GM21619 (cell line): ENCODE results near the gene TRIL.

Experiments used
- ATAC-seq: cut with Tn5 transposase; IDR thresholded peaks from one replicate; pipeline ENCODE4 v1.9.1; 2021; ENCODE audit not compliant: unreplicated experiment

TRIL gene

DNA sequence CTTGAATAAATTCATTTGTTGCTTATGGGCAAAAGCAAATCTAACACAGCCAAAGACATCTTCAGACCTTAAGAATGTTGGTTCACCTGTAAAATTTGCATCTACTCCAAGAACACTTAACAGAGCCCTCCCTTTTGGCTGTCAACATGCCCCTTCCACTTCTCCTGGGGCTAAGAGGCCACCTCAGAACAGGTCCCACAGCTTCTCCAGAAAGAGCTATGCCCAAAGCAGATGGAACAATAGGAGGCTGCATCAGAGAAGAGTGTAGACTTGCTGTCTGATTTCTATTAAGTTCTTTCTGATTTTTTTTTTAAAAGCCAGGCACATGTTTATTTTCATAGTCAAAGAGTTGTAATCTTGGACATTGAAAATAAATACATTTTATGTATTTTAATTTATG is 26.1 kb upstream of the TRIL start:
- no peak for ATAC-seq

DNA sequence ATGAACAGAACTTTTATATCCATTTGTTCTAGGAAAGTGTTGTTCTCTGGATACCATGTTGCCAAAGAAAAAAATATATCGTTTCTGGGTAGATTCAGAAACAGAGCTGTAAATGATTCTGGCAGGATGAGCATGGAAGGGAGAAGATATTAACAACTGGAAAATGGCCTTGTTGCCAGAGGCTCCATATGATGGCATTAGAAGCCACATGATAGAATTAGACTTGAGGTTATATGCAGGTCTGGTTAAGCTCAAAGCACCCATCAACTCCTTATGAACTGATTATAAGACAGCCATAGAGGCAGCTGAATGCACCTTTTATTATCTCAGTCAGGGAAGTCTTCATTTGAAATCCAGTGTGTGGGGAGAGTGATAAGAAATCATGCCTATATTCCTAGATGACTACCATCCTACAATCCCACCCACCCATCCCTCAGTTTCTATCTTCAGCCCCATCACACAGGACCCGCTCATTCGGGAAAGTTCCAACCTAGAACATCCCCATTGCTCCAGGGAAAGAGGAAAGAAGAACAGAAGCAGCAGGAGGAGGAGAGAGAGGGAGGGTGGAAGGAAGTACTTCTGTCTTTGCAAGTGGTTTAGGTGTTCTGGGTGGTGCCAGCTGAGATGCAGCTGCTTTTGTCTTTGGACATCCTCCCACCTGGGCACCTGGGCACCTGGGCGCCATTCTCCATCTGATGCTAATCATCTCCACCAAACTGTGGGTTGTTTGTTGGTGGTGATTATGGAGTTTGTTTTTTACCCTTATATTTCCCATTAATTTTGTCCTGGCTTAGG is 25.5 kb upstream of the TRIL start:
- no peak for ATAC-seq

- ATAC-seq, result no peak
Observed at GRCh38 chr7:28981161-28981465, 23.0 kb upstream of the TRIL start.

DNA sequence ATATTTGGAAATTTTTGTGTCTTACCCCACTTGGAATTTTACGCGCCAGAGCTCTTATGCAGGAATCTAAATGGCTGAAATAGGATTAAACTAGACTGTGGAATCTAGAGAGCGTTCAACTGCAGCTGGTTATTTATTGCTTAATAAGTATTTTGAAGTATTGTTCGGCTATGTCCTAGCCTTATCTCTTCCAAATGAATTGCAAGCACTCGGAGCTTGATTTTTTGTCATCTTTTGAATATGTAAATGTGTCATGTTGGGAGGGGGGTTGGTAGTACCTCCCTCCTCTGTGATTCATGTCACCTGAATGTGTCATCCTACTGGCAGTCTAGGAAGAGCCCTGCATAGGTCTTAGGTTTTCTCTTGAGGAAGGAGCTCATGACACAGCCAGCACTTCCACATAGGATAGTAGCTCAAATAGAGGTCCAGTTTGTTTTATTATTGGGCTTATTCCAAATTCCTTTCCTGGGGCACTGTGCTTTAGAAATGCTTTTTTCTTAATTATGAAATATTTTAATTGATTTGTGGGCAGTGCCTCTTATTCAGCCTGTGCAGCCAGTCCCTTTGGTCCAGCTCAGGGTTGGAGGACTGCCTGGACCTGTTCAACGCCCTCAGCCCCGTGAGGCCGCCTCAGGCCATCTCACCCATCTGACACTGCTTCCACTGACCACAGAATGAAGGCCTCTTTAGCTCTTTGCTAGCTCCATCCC is 22.5 kb upstream of the TRIL start:
- ATAC-seq, result no peak

DNA sequence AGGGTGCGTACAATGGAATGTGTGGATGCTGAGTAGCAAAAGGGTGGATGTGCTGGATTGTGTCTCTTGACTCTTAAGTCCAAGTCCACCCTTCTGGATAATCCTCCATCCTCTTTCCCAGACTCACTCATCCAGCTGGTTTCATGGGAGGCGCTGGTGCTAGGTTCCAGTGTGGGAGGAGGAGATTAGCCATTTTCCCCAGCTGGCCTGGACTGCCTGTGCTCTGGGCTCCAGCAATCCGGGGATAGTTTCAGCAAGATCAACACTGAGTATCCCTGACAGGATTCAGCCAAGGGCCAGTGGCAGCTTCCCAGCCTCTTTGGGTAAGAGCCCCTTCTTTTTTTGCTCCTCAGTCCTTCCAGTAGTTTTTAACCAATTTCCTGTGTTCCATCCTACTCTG is 21.6 kb upstream of the TRIL start:
- ATAC-seq, result no peak

GRCh38 chr7:28977881-28978280 is 19.8 kb upstream of the TRIL start:
- ATAC-seq, result no peak

DNA sequence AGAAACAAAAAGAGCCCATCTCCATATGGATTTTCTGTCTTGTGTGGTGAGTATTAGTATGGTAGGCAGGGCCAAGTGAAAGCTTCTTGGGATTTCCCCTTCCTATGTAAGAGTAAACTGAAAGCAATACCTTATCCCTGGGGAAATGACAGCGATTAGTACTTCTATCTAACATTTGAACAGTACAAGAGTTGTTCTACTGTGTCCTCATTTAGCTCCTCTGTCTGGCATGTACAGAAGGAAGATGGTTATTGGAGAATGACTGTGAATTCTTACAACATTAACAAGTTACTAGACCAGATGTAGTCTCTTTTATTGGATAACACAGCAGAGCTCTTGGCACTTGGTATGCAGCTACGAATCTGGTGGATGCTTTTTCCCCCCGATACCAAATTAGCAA is 17.9 kb upstream of the TRIL start:
- ATAC-seq, result no peak

GRCh38 chr7:28973591-28973990 is 15.5 kb upstream of the TRIL start:
- no peak for ATAC-seq

DNA sequence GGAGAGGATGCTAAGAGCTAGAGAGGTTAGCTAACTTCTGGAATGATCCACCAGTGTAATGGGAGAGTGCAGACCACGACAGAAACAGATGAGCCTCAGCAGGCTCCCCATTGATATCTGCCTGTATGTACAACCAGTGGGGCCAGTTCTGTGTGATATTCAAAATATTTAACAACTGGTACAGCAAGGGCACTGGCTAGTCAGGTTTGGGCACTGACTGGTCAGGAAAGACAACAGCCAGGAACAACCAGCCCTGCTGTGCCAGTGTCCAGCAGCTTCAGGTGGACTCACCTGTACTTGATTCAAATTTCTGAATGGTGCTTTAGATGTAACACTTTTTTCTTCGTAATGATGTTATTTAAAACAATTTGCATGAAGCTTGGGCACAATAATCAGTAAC is 5.9 kb upstream of the TRIL start:
- no peak for ATAC-seq

- ATAC-seq, result no peak
Observed at GRCh38 chr7:28961972-28962371, 3.8 kb upstream of the TRIL start.

DNA sequence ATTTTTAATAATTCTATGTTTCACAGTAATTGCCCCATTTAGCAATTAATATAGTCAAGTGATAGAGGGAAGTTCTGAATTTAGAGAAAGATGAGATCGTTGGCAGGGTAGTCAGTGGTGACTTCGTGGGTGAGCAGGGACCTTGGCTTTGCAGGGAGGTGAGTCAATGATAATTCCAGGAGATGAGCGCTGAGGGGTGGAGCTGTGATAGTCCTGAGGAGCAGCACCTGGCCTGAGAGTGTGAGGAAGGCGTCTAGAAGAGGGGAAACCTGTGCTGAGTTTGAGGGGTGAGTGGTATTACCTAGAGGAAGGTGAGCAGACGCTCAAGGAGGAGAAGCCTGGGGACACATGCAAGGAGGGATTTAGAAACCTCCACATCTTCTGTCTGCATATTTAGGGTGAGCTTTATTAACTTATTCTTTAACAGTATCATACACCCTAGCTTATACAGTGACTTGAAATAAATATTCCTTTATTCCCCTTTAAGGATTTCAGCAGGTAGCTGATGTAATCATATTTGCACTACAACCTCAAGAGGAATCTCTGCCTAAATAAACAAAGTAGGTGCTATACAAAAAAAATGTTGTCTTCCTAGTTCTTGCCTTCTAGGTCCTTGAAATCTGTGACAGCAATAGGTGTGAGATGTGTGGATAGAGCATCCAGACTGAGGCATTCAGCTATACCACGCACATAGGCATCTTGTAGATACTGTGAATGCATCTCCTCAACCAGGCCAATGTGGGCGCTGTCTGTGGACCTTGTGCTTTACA is 2.1 kb upstream of the TRIL start:
- ATAC-seq, result no peak

- no peak for ATAC-seq
Observed at GRCh38 chr7:28958980-28959347, 834 bp upstream of the TRIL start.

- no peak for ATAC-seq
Observed at GRCh38 chr7:28957751-28958234, 337 bp downstream of the TRIL start.

DNA sequence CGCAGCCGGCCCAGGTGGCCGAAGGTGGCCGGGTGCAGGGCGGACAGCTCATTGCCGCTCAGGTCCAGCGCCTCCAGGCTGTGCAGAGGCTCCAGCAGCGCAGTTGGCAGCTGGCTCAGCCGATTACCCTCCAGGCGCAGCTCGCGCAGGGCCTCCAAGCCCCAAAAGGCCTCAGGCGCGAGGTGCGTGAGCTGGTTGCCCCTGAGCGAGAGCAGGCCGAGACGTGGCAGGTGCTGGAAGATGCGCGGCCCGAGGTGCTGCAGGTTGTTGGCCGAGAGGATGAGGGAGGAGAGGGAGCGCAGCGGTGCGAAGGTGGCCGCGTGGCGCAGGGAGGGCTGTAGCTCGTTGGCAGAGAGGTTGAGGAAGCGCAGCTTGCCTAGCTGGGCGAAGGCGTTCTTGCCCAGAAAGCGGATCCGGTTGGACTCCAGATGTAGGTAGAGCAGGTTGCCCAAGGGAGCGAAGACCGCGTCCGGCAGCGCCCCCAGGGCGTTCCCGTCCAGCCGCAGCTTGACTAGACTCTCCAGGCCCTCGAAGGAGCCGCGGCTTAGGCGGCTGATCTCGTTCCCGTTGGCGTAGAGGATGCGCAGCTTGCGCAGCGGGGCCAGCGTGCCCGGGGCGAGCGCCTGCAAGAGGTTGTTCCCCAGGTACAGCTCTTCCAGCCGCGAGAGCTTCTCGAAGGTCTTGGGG is 923 bp downstream of the TRIL start:
- no peak for ATAC-seq

DNA sequence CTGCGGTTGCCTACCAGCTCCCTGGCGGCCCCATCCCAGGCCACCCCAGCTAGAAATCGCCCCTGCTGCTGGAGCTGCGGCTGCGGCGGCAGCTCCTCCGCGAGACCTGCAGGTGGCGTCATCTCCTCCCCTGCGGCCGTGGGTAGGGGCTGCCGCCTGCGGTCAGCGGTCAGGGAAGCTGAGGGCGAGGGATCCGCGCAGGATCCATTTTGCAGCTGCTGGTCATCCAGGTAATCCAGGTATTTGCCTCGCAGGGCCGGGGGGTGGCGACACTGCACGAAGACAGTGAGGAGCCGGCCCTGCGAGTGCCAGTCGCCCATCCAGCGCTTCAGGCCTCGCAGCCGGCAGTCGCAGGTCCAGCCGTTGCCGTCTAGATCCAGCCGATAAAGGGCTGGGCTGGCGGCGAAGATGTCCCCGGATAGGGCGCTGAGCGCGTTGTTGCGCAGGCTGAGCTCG is 1.5 kb downstream of the TRIL start:
- no peak for ATAC-seq

GRCh38 chr7:28955718-28956607 is 2.2 kb downstream of the TRIL start:
- ATAC-seq, result no peak

DNA sequence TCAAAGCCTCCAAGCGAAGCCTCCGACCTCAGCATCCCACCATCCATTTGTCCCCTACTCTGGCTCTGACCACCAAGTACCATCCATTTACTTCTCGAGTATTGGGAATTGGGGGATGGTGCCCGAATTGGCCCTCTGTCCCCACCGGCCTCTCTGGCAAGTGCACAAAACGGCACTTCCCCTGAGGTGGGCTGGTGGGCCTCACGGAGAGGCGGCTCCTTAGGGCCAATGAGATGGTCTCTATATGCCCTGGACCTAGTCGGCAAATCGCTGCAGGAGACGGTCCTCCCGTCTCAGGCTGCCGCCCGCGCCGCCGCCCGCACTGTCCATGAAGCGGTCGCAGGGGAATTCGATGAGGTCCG is 2.8 kb downstream of the TRIL start:
- no peak for ATAC-seq

- ATAC-seq, result no peak
Observed at GRCh38 chr7:28954946-28955345, 3.2 kb downstream of the TRIL start.

DNA sequence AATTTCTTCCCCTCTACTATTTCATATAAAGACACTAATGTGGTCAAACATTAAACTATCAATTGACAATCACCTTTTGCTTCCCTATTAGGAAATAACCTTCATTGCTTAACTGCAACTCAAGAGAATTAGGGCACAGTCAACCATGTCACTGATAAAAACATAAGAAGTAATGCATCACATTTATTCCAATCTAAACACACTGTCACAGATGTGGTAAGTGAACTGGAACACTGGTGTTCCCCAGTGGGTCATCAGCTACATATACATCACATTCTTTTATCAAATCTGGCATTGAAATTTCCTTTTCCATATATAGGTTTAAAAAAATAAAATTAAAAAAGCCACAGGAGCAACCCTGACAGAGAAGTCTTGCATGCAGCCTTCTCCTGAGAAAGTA is 3.7 kb downstream of the TRIL start:
- ATAC-seq, result no peak

DNA sequence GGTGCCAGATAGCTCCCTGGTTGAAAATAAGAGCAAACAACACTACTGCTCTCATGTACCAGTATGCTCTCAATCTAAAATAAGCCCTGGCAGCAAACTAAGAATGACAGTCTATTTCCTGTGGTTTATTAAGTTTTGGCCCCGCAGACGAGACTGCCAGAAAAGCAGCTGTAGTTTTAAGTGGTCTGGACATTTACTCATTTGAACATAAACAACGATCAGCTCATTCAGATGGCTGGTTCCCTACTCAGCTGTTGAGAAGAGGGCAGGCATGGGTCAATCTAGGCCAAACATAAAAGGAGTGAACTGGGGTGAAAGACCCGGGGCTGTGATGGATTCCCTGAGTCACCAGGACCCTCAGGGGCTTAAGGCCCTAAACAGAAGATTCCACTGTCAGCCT is 4.5 kb downstream of the TRIL start:
- no peak for ATAC-seq
